ENCODE results near the gene UBE2QL1. TPM values are rescaled to one million over a fixed set of nuclear protein-coding genes. Genes with fewer than 3 reads are reported as not detected.

The UBE2QL1 gene
- total RNA-seq, 1 donor from 2014 or later, result 2.9 TPM

- H3K4me1 Mint-ChIP-seq (ENCODE audit: low read depth), result peaks cover 8% of the 10 kb centered on the region
- no peak overlapping the region for H3K4me3 Mint-ChIP-seq (ENCODE audit: low read depth)
- no peaks in the 10 kb centered on the region for H3K36me3 Mint-ChIP-seq (ENCODE audit: insufficient read depth)
- H3K27ac Mint-ChIP-seq, result peak overlapping the region; percentile 13
- DNase-seq (ENCODE audit: low spot score, unreplicated experiment), result no peak
- no peaks in the 10 kb centered on the region for H3K9me3 Mint-ChIP-seq (ENCODE audit: low read depth)
- TF ChIP-seq, protein P1, sequence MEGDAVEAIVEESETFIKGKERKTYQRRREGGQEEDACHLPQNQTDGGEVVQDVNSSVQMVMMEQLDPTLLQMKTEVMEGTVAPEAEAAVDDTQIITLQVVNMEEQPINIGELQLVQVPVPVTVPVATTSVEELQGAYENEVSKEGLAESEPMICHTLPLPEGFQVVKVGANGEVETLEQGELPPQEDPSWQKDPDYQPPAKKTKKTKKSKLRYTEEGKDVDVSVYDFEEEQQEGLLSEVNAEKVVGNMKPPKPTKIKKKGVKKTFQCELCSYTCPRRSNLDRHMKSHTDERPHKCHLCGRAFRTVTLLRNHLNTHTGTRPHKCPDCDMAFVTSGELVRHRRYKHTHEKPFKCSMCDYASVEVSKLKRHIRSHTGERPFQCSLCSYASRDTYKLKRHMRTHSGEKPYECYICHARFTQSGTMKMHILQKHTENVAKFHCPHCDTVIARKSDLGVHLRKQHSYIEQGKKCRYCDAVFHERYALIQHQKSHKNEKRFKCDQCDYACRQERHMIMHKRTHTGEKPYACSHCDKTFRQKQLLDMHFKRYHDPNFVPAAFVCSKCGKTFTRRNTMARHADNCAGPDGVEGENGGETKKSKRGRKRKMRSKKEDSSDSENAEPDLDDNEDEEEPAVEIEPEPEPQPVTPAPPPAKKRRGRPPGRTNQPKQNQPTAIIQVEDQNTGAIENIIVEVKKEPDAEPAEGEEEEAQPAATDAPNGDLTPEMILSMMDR (IDR thresholded peaks at IDR 0.05; ENCODE audit: unreplicated experiment), result no peak
- H3K27me3 Mint-ChIP-seq, result peaks cover 21% of the 10 kb centered on the region
Observed at GRCh38 chr5:6467591-6467990, 18.9 kb downstream of the UBE2QL1 start.

DNA sequence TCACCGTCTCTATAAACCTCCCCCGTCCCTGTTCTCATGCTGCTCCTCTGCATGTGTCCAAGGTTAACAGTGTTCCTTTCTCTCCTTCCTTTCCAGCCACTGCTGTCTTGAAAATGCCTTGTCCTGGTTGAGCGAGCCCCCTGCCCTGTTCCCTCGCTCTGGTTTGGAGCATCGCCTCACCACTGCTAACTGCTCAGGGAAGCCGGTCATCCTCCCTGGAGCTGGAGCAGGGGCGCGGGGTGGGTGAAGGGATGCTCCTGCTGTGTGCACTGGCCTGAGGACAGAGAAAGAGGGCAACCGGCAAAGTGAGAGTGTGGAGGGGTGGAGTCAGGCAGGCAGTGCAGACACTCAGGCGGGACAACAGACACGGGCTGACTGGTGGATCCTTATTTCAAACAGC lies 19.4 kb downstream of the UBE2QL1 start:
- TF ChIP-seq, protein P1 (IDR thresholded peaks at IDR 0.05; ENCODE audit: unreplicated experiment), result no peak
- H3K4me3 Mint-ChIP-seq (ENCODE audit: low read depth), result no peak overlapping the region
- peaks cover 13% of the 10 kb centered on the region for H3K4me1 Mint-ChIP-seq (ENCODE audit: low read depth)
- H3K27me3 Mint-ChIP-seq, result peaks cover 21% of the 10 kb centered on the region
- H3K27ac Mint-ChIP-seq, result no peak overlapping the region
- no peaks in the 10 kb centered on the region for H3K36me3 Mint-ChIP-seq (ENCODE audit: insufficient read depth)
- no peaks in the 10 kb centered on the region for H3K9me3 Mint-ChIP-seq (ENCODE audit: low read depth)
- DNase-seq (ENCODE audit: low spot score, unreplicated experiment), result no peak

DNA sequence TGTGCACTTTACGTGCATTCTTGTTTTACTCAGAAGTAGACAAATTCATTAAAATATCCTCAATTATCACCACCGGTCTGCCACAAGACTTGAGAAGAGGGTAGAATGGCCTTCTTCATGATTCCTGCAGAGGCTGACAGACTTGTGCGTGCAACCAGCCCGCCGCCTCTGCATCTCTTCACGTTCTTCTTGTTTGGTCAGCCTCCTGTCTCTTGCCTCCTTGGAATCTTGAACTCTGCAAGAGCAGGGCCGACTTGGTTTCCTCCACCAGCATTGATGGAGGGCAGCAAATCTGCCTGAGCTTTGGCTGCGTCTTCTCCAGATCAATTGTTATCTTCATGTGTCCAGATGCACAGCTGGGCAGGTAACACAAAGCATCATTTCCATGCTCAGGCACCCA lies 20.2 kb downstream of the UBE2QL1 start:
- Mint-ChIP-seq H3K4me3 (ENCODE audit: low read depth) (no peak overlapping the region), H3K9me3 (ENCODE audit: low read depth) (no peaks in the 10 kb centered on the region), H3K27me3 (peaks cover 21% of the 10 kb centered on the region), H3K36me3 (ENCODE audit: insufficient read depth) (no peaks in the 10 kb centered on the region), H3K27ac (no peak overlapping the region), H3K4me1 (ENCODE audit: low read depth) (peaks cover 19% of the 10 kb centered on the region)
- TF ChIP-seq, protein P1 (IDR thresholded peaks at IDR 0.05; ENCODE audit: unreplicated experiment), result no peak
- no peak for DNase-seq (ENCODE audit: low spot score, unreplicated experiment)

- Mint-ChIP-seq H3K27me3 (peaks cover 21% of the 10 kb centered on the region), H3K9me3 (ENCODE audit: low read depth) (no peaks in the 10 kb centered on the region), H3K4me1 (ENCODE audit: low read depth) (peaks cover 19% of the 10 kb centered on the region), H3K27ac (no peak overlapping the region), H3K36me3 (ENCODE audit: insufficient read depth) (no peaks in the 10 kb centered on the region), H3K4me3 (ENCODE audit: low read depth) (no peak overlapping the region)
- TF ChIP-seq, protein P1 (IDR thresholded peaks at IDR 0.05; ENCODE audit: unreplicated experiment), result no peak
- DNase-seq (ENCODE audit: low spot score, unreplicated experiment), result no peak
Observed at GRCh38 chr5:6469836-6470235, 21.2 kb downstream of the UBE2QL1 start.

DNA sequence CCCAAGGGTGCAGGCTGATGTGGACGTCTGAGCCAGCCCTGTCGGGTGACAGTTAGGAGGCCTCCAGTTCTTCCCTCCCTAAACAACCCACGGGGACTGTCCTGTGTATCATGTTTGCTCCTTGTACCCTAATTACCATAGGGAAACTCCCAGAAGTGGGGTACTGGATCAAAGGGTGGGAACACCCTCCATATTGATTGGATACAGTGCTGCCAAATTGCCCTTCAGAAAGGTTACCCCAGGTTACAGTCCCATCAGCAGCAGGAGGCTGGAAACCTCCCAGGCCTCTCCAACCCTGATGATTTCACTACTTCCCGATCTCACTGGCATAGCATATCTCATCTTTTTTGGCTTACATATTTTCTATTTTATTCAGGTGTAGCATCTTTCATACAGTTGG lies 22.0 kb downstream of the UBE2QL1 start:
- Mint-ChIP-seq H3K36me3 (ENCODE audit: insufficient read depth) (no peaks in the 10 kb centered on the region), H3K4me1 (ENCODE audit: low read depth) (peaks cover 19% of the 10 kb centered on the region), H3K9me3 (ENCODE audit: low read depth) (no peaks in the 10 kb centered on the region), H3K27ac (no peak overlapping the region), H3K4me3 (ENCODE audit: low read depth) (no peak overlapping the region), H3K27me3 (peaks cover 21% of the 10 kb centered on the region)
- TF ChIP-seq, protein P1 (IDR thresholded peaks at IDR 0.05; ENCODE audit: unreplicated experiment), result no peak
- DNase-seq (ENCODE audit: low spot score, unreplicated experiment), result no peak

Measured in progenitor cell of endocrine pancreas (in vitro differentiated cells).